VCaP (cell line): ENCODE results near the gene PXK.

Source experiments
- H3K27ac ChIP-seq: fragments of 450-650 bp; 2 replicates; pipeline ENCODE4 v1.5.1; 2017
- TF ChIP-seq, protein P1 (sequence below): fragments of 450-650 bp; conservative IDR thresholded peaks from 2 replicates; pipeline ENCODE4 v1.5.1; 2017; ENCODE audit warnings: mild to moderate bottlenecking, moderate library complexity

PXK gene

DNA sequence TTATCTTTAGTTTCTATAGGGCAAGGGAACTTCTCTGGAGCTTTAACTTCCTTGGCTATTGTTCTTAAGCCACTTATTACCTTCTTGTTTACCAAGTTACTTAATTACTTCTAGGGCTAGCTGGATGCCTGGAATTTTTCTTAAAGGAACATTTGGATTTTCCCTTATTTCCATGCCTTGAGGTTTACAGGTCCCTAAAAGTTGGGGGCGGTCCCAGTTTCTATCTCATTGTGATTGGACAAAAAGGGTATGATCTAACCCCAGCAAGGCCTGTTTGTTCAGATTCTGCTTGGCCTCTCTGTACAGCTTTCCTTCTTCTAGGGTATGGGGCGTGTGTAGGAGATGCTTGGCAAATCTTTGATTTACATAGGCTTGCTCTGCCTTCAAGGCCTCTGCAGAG lies 83.5 kb downstream of the PXK start:
- TF ChIP-seq, protein P1, sequence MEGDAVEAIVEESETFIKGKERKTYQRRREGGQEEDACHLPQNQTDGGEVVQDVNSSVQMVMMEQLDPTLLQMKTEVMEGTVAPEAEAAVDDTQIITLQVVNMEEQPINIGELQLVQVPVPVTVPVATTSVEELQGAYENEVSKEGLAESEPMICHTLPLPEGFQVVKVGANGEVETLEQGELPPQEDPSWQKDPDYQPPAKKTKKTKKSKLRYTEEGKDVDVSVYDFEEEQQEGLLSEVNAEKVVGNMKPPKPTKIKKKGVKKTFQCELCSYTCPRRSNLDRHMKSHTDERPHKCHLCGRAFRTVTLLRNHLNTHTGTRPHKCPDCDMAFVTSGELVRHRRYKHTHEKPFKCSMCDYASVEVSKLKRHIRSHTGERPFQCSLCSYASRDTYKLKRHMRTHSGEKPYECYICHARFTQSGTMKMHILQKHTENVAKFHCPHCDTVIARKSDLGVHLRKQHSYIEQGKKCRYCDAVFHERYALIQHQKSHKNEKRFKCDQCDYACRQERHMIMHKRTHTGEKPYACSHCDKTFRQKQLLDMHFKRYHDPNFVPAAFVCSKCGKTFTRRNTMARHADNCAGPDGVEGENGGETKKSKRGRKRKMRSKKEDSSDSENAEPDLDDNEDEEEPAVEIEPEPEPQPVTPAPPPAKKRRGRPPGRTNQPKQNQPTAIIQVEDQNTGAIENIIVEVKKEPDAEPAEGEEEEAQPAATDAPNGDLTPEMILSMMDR = no peak
- H3K27ac ChIP-seq = no peak overlapping the region

- H3K27ac ChIP-seq = no peak overlapping the region
- TF ChIP-seq, protein P1 = no peak
Measured at GRCh38 chr3:58417075-58417474, 84.4 kb downstream of the PXK start.

DNA sequence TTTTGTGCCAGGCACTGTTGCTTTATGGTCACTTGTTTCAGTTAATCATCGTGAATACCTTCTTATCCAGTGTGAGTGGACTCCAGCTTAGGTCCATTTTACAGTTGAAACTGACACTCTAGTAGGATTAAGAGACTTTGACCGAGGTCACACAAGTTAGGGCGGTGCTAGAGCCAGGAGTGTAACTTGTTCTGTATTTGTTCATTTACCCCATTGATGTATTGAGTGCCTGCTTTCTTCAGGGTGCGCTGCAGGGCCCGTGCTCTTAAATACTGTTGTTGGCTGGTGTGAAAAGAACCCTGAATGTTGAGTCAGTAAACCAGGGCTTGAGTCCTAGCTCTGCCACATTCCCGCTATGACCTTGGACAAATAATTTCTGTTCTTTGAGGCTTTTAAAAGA lies 85.5 kb downstream of the PXK start:
- no peak overlapping the region for H3K27ac ChIP-seq
- TF ChIP-seq, protein P1 = no peak

DNA sequence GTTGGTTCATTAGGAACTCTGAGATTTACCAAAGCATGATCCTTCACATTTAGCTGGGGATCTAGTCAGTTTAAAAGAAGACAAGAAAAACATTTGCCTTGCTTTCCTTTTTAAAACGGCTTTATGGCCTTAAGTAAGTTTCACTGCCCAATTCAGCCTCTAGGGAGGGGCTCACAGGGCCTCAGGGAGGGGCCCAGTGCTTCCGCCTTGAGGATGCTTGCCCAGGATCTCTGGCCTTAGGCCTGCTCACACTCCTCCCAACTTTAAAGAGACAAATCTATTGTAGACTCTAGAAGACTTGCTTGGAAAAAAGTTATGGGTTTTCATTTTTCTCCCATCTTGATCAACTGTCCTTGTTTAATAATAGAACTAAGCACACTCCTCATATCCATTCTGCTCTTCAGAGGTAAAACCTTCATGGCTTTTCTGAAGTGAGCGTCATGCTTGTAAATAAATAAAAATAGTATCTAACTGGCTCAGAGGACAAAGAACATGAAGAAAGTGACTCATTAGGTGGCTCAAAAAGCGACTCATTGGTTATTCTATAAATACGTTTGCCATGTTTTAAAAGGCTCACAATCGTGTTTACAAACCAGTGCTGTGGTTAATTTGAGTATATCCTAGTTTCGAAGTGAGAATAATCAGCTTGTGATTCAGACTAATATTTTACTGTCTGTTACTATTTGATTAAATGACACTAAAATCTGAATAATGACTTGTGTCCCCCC lies 87.3 kb downstream of the PXK start:
- TF ChIP-seq, protein P1 = no peak
- no peak overlapping the region for H3K27ac ChIP-seq

DNA sequence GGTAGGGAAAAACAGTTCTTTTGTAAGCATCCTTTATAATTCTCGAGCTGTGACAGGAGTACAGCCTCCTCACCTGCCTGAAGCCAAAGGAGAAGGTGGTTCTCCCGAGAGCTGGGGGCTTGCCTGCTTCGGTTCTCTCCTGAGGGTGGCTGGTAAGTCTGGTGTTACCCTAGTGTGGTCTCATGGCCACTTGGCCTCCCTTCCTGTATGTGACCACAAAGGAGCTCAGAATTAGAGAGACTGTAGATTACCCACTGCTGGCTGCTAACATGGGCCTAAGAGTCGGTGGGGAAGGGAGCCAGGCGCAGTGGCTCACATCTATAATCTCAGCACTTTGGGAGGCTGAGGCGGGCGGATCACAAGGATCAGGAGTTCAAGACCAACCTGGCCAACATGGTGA lies 88.3 kb downstream of the PXK start:
- no peak overlapping the region for H3K27ac ChIP-seq
- TF ChIP-seq, protein P1 = no peak

DNA sequence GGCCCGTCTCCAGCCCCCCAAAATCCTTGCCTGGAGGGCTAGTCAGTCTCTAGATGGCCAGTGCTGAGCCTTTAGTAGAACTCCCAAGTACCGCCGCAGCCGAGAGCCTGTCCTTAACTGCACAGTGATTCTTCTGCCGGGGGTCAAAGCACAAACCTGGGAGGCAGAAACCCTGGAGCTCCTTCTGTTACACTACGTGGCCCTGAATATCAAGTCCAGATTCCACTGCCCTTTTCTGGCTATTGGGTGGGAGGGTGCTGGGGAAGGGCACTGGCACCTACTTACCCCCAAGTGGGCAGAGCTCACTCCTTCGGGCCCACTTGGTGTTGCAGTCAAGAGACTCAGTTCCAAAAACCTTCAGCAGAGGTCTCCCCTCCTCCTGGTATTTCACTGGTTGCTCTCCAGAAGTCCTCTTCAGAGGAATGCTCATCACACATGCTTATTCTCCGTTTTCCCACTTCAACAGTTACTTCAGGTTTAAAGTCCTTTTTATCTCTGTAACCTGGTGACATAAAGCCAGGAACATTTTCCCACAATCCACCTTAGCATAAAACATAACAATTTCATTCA lies 90.1 kb downstream of the PXK start:
- no peak overlapping the region for H3K27ac ChIP-seq
- TF ChIP-seq, protein P1 = peak; percentile 55

- no peak overlapping the region for H3K27ac ChIP-seq
- TF ChIP-seq, protein P1 = no peak
Measured at GRCh38 chr3:58424613-58425012, 91.9 kb downstream of the PXK start.
